K562 (cell line): ENCODE data around the gene BOLA3. TPM values are rescaled to one million over a fixed set of nuclear protein-coding genes. Genes with fewer than 3 reads are reported as not detected.

ENCODE experiments used
- HSF4 ChIP-seq: fragments of 250-450 bp; sonication (Bioruptor Pico); IDR thresholded peaks from 2 replicates; pipeline ENCODE4 v2.1.2; 2022; ENCODE audit warnings: mild to moderate bottlenecking, moderate library complexity, borderline replicate concordance
- MCM3 ChIP-seq: fragments of 450-650 bp; IDR thresholded peaks from 2 replicates; pipeline ENCODE4 v1.6.1; 2016
- PCBP2 ChIP-seq: fragments of 200-400 bp; formaldehyde crosslinking; IDR thresholded peaks from 2 replicates; pipeline ENCODE4 v1.6.1; 2018; ENCODE audit warnings: low read length, low read depth, mild to moderate bottlenecking, moderate library complexity; ENCODE audit not compliant: poor library complexity, severe bottlenecking
- POLR3A ChIP-seq: IDR thresholded peaks from 2 replicates; pipeline ENCODE4 v1.6.1; 2011; ENCODE audit warnings: borderline replicate concordance, mild to moderate bottlenecking, moderate library complexity; ENCODE audit not compliant: insufficient read length, insufficient read depth; ENCODE audit errors: extremely low read depth
- THRAP3 ChIP-seq: fragments of 450-650 bp; IDR thresholded peaks from 2 replicates; pipeline ENCODE4 v1.6.1; 2016; ENCODE audit warnings: mild to moderate bottlenecking, inconsistent platforms, borderline replicate concordance
- ZNF12 ChIP-seq: sonication (generic); formaldehyde crosslinking; IDR thresholded peaks from 2 replicates; pipeline ENCODE4 v1.4.0; 2020; ENCODE audit warnings: mild to moderate bottlenecking, missing genetic modification reagents
- ZNF518B ChIP-seq: fragments of 250-450 bp; sonication (Bioruptor Pico); IDR thresholded peaks from 2 replicates; pipeline ENCODE4 v1.5.0; 2021; ENCODE audit warnings: mild to moderate bottlenecking, moderate library complexity
- polyA plus RNA-seq, 8 experiments: library from polyadenylated mRNA; depleted of rRNA in 4 of 8; stranded (reverse) in 5 of 8; unstranded in 3 of 8; fragments of >200 nt; fragmentation: Nextera tagmentation in 2 of 8; fragmentation: Illumina TruSeq in 1 of 8; extraction: Ambion mirVana in 2 of 8; extraction: Trizol in 1 of 8; gene quantifications; 2 replicates each; pipeline versions ENCODE4 v1.2.1 to v1.2.3, GENCODE V29; 2011 to 2014; ENCODE audit warnings: inconsistent platforms in 1 of 8, missing spikeins in 1 of 8
- total RNA-seq, 7 experiments: library from RNA; depleted of rRNA in 6 of 7; stranded (reverse); fragments of >200 nt in 6 of 7; fragmentation: Illumina TruSeq in 2 of 7; extraction: Trizol in 2 of 7; gene quantifications; 2 replicates each; pipeline versions ENCODE4 v1.2.1 to v1.2.3, GENCODE V29; 2011 to 2021; ENCODE audit warnings: low replicate concordance in 1 of 7
- TF ChIP-seq, protein P1 (sequence below), 2 experiments: IDR thresholded peaks; 2 replicates each; pipeline ENCODE4 v1.6.1; 2012; ENCODE audit warnings: improper control_type of control experiment in 2 of 2, low read depth in 2 of 2, low read length in 2 of 2, borderline replicate concordance in 1 of 2
- TF ChIP-seq, protein P2 (sequence below): sonication (generic); formaldehyde crosslinking; IDR thresholded peaks from 2 replicates; pipeline ENCODE4 v1.8.0; 2022; ENCODE audit warnings: mild to moderate bottlenecking, missing genetic modification reagents
- TF ChIP-seq, protein P3 (sequence below): fragments of 250-450 bp; sonication (Bioruptor Pico); IDR thresholded peaks from 2 replicates; pipeline ENCODE4 v1.4.0; 2020
- TF ChIP-seq, protein P4 (sequence below): sonication (generic); formaldehyde crosslinking; IDR thresholded peaks from 2 replicates; pipeline ENCODE4 v1.8.0; 2022; ENCODE audit warnings: mild to moderate bottlenecking, missing genetic modification reagents, borderline replicate concordance

BOLA3 gene
- total and polyA plus RNA-seq, 9 of the 15 experiments (the other 6 are each of a cell fraction or from before 2014, with no cell fraction given) = 149 to 619 (median 255) TPM

DNA sequence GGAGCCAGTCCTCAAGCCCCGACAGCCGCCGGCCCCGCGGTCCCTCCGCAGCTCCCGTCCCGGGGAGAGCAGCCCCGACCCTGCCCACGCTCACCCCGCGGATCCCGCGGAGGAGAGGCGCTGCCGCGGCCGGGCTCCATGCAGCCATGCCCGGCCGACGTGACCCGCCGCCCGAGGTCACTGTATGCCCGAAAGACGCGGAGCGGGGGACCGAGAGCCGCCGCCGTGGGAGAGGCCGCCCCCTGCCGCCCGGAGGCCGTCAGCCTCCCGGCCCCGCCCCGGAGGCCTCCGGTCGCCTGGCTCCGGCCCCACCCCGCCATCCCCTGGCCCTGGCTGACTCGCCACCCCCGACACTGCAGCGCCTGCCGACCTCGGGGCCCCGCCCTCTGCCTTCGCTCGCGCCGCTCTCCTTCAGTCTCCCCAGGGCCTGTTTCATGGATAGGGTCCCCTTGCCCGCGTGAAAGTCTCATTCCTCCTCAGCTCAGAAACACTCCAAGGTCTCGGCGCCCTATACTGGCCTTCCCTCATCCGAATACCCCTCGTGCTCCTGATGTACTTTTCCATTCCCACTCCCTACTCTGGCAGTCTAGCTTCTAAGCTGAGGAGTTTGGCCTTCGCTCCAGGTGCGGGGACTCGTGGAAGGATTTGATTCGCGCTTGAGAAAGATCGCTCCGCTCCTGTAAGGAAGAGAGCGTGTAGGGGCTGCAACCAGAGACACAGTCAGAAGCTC lies at the start of gene BOLA3 (continued):
- TF ChIP-seq, protein P1, sequence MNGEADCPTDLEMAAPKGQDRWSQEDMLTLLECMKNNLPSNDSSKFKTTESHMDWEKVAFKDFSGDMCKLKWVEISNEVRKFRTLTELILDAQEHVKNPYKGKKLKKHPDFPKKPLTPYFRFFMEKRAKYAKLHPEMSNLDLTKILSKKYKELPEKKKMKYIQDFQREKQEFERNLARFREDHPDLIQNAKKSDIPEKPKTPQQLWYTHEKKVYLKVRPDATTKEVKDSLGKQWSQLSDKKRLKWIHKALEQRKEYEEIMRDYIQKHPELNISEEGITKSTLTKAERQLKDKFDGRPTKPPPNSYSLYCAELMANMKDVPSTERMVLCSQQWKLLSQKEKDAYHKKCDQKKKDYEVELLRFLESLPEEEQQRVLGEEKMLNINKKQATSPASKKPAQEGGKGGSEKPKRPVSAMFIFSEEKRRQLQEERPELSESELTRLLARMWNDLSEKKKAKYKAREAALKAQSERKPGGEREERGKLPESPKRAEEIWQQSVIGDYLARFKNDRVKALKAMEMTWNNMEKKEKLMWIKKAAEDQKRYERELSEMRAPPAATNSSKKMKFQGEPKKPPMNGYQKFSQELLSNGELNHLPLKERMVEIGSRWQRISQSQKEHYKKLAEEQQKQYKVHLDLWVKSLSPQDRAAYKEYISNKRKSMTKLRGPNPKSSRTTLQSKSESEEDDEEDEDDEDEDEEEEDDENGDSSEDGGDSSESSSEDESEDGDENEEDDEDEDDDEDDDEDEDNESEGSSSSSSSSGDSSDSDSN (IDR thresholded peaks at IDR 0.05; ENCODE audit: borderline replicate concordance in 1 of 2, low read depth in 2 of 2, low read length in 2 of 2) = peak; percentile 78 to 79; a peak in 3 of 4 replicates
- TF ChIP-seq, protein P2, sequence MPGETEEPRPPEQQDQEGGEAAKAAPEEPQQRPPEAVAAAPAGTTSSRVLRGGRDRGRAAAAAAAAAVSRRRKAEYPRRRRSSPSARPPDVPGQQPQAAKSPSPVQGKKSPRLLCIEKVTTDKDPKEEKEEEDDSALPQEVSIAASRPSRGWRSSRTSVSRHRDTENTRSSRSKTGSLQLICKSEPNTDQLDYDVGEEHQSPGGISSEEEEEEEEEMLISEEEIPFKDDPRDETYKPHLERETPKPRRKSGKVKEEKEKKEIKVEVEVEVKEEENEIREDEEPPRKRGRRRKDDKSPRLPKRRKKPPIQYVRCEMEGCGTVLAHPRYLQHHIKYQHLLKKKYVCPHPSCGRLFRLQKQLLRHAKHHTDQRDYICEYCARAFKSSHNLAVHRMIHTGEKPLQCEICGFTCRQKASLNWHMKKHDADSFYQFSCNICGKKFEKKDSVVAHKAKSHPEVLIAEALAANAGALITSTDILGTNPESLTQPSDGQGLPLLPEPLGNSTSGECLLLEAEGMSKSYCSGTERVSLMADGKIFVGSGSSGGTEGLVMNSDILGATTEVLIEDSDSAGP (CRISPR knock-in tag) = no peak
- no peak for TF ChIP-seq MCM3
- TF ChIP-seq ZNF518B (CRISPR knock-in tag) = no peak
- TF ChIP-seq, protein P3, sequence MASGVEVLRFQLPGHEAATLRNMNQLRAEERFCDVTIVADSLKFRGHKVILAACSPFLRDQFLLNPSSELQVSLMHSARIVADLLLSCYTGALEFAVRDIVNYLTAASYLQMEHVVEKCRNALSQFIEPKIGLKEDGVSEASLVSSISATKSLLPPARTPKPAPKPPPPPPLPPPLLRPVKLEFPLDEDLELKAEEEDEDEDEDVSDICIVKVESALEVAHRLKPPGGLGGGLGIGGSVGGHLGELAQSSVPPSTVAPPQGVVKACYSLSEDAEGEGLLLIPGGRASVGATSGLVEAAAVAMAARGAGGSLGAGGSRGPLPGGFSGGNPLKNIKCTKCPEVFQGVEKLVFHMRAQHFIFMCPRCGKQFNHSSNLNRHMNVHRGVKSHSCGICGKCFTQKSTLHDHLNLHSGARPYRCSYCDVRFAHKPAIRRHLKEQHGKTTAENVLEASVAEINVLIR (CRISPR knock-in tag) = no peak
- TF ChIP-seq PCBP2 = no peak
- TF ChIP-seq HSF4 (CRISPR knock-in tag) = no peak
- TF ChIP-seq, protein P4, sequence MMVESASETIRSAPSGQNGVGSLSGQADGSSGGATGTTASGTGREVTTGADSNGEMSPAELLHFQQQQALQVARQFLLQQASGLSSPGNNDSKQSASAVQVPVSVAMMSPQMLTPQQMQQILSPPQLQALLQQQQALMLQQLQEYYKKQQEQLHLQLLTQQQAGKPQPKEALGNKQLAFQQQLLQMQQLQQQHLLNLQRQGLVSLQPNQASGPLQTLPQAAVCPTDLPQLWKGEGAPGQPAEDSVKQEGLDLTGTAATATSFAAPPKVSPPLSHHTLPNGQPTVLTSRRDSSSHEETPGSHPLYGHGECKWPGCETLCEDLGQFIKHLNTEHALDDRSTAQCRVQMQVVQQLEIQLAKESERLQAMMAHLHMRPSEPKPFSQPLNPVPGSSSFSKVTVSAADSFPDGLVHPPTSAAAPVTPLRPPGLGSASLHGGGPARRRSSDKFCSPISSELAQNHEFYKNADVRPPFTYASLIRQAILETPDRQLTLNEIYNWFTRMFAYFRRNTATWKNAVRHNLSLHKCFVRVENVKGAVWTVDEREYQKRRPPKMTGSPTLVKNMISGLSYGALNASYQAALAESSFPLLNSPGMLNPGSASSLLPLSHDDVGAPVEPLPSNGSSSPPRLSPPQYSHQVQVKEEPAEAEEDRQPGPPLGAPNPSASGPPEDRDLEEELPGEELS = no peak
- TF ChIP-seq THRAP3 = no peak
- no peak; the same call in 1 of the 2 replicates for TF ChIP-seq ZNF12 (CRISPR knock-in tag)
- TF ChIP-seq POLR3A = no peak
